Activated T-helper 17 cell treated with anti-CD3 and anti-CD28 coated beads, Interleukin-2, amount 50 U/mL, for 72 hours (primary cell): ENCODE data around the gene ZNF3. TPM values are rescaled to one million over a fixed set of nuclear protein-coding genes. Genes with fewer than 3 reads are reported as not detected.

Experiments
- ATAC-seq: fragments of 150-1000 bp; cut with Tn5 transposase; replicated peaks from 2 replicates; pipeline ENCODE4 v1.10.0; 2021; ENCODE audit warnings: mild to moderate bottlenecking, moderate library complexity
- H3K27ac Mint-ChIP-seq: one replicate; pipeline ENCODE4 v1.8.0; 2022; ENCODE audit warnings: mixed read lengths
- H3K27me3 Mint-ChIP-seq: one replicate; pipeline ENCODE4 v1.8.0; 2022; ENCODE audit warnings: mixed read lengths
- H3K36me3 Mint-ChIP-seq: one replicate; pipeline ENCODE4 v1.8.0; 2022; ENCODE audit warnings: low read depth, mild to moderate bottlenecking, mixed read lengths
- H3K4me1 Mint-ChIP-seq: one replicate; pipeline ENCODE4 v1.8.0; 2022; ENCODE audit warnings: mixed read lengths
- H3K4me3 Mint-ChIP-seq: one replicate; pipeline ENCODE4 v1.8.0; 2022; ENCODE audit warnings: mild to moderate bottlenecking, mixed read lengths
- H3K9me3 Mint-ChIP-seq: one replicate; pipeline ENCODE4 v1.8.0; 2022; ENCODE audit warnings: mixed read lengths
- total RNA-seq, 2 donors: library from RNA; stranded (reverse); gene quantifications; one replicate each; pipeline ENCODE4 v1.2.3, GENCODE V29; 2022

ZNF3 gene
- total RNA-seq, 2 donors from 2014 or later = 16.9 to 17.1 TPM

GRCh38 chr7:100087055-100087750, 5.7 kb upstream of the ZNF3 start:
- peak overlapping the region; percentile 19 for H3K4me3 Mint-ChIP-seq
- no peaks in the 10 kb centered on the region for H3K27me3 Mint-ChIP-seq
- peaks cover 35% of the 10 kb centered on the region for H3K36me3 Mint-ChIP-seq
- H3K27ac Mint-ChIP-seq = no peak overlapping the region
- ATAC-seq = no peak
- peaks cover 21% of the 10 kb centered on the region for H3K4me1 Mint-ChIP-seq
- H3K9me3 Mint-ChIP-seq = no peaks in the 10 kb centered on the region

GRCh38 chr7:100085515-100085914, 4.0 kb upstream of the ZNF3 start:
- H3K36me3 Mint-ChIP-seq = peaks cover 24% of the 10 kb centered on the region
- no peak overlapping the region for H3K27ac Mint-ChIP-seq
- H3K27me3 Mint-ChIP-seq = no peaks in the 10 kb centered on the region
- no peaks in the 10 kb centered on the region for H3K9me3 Mint-ChIP-seq
- ATAC-seq = no peak
- H3K4me1 Mint-ChIP-seq = peaks cover 21% of the 10 kb centered on the region
- no peak overlapping the region for H3K4me3 Mint-ChIP-seq

- peaks cover 19% of the 10 kb centered on the region for H3K4me1 Mint-ChIP-seq
- peak overlapping the region; percentile 89 for H3K4me3 Mint-ChIP-seq
- H3K9me3 Mint-ChIP-seq = no peaks in the 10 kb centered on the region
- H3K36me3 Mint-ChIP-seq = peaks cover 24% of the 10 kb centered on the region
- H3K27ac Mint-ChIP-seq = peak overlapping the region; percentile 92
- no peaks in the 10 kb centered on the region for H3K27me3 Mint-ChIP-seq
- no peak for ATAC-seq
Measured at GRCh38 chr7:100082978-100083377, 1.5 kb upstream of the ZNF3 start.

- peaks cover 39% of the 10 kb centered on the region for H3K36me3 Mint-ChIP-seq
- no peaks in the 10 kb centered on the region for H3K27me3 Mint-ChIP-seq
- H3K4me1 Mint-ChIP-seq = peaks cover 19% of the 10 kb centered on the region
- peak overlapping the region; percentile 89 for H3K4me3 Mint-ChIP-seq
- no peaks in the 10 kb centered on the region for H3K9me3 Mint-ChIP-seq
- H3K27ac Mint-ChIP-seq = peak overlapping the region; percentile 92
- ATAC-seq = no peak
Measured at GRCh38 chr7:100080907-100081534, 502 bp downstream of the ZNF3 start.

- Mint-ChIP-seq H3K9me3 (no peaks in the 10 kb centered on the region), H3K27me3 (no peaks in the 10 kb centered on the region), H3K27ac (no peak overlapping the region), H3K36me3 (peaks cover 59% of the 10 kb centered on the region), H3K4me1 (peaks cover 19% of the 10 kb centered on the region), H3K4me3 (no peak overlapping the region)
- no peak for ATAC-seq
Measured at GRCh38 chr7:100079024-100079560, 2.4 kb downstream of the ZNF3 start.

- ATAC-seq = no peak
- Mint-ChIP-seq H3K9me3 (peaks cover 3% of the 10 kb centered on the region), H3K27me3 (no peaks in the 10 kb centered on the region), H3K27ac (no peak overlapping the region), H3K4me3 (no peak overlapping the region), H3K4me1 (peaks cover 16% of the 10 kb centered on the region), H3K36me3 (peaks cover 78% of the 10 kb centered on the region)
Measured at GRCh38 chr7:100077205-100077604, 4.3 kb downstream of the ZNF3 start.

GRCh38 chr7:100075418-100075817, 6.1 kb downstream of the ZNF3 start:
- peaks cover 14% of the 10 kb centered on the region for H3K4me1 Mint-ChIP-seq
- H3K9me3 Mint-ChIP-seq = peaks cover 18% of the 10 kb centered on the region
- H3K27ac Mint-ChIP-seq = no peak overlapping the region
- no peak for ATAC-seq
- no peak overlapping the region for H3K4me3 Mint-ChIP-seq
- H3K36me3 Mint-ChIP-seq = peaks cover 90% of the 10 kb centered on the region
- H3K27me3 Mint-ChIP-seq = no peaks in the 10 kb centered on the region

GRCh38 chr7:100074841-100075240, 6.7 kb downstream of the ZNF3 start:
- no peak for ATAC-seq
- H3K36me3 Mint-ChIP-seq = peaks cover 96% of the 10 kb centered on the region
- H3K4me1 Mint-ChIP-seq = peaks cover 14% of the 10 kb centered on the region
- no peak overlapping the region for H3K4me3 Mint-ChIP-seq
- peaks cover 18% of the 10 kb centered on the region for H3K9me3 Mint-ChIP-seq
- no peak overlapping the region for H3K27ac Mint-ChIP-seq
- H3K27me3 Mint-ChIP-seq = no peaks in the 10 kb centered on the region

GRCh38 chr7:100072462-100072861, 9.1 kb downstream of the ZNF3 start:
- Mint-ChIP-seq H3K27ac (no peak overlapping the region), H3K9me3 (peaks cover 18% of the 10 kb centered on the region), H3K4me3 (no peak overlapping the region), H3K4me1 (peaks cover 5% of the 10 kb centered on the region), H3K36me3 (peaks cover 87% of the 10 kb centered on the region), H3K27me3 (no peaks in the 10 kb centered on the region)
- ATAC-seq = no peak

- no peak overlapping the region for H3K4me3 Mint-ChIP-seq
- no peaks in the 10 kb centered on the region for H3K27me3 Mint-ChIP-seq
- H3K36me3 Mint-ChIP-seq = peaks cover 76% of the 10 kb centered on the region
- no peak for ATAC-seq
- no peak overlapping the region for H3K27ac Mint-ChIP-seq
- H3K4me1 Mint-ChIP-seq = peaks cover 5% of the 10 kb centered on the region
- peaks cover 18% of the 10 kb centered on the region for H3K9me3 Mint-ChIP-seq
Measured at GRCh38 chr7:100071018-100071723, 10.4 kb downstream of the ZNF3 start.

GRCh38 chr7:100069991-100070390, 11.5 kb downstream of the ZNF3 start:
- Mint-ChIP-seq H3K4me3 (no peak overlapping the region), H3K27ac (no peak overlapping the region), H3K9me3 (peaks cover 18% of the 10 kb centered on the region), H3K27me3 (no peaks in the 10 kb centered on the region), H3K4me1 (peaks cover 5% of the 10 kb centered on the region), H3K36me3 (peaks cover 64% of the 10 kb centered on the region)
- no peak for ATAC-seq

GRCh38 chr7:100066953-100067352, 14.6 kb downstream of the ZNF3 start:
- Mint-ChIP-seq H3K4me1 (peaks cover under 1% of the 10 kb centered on the region), H3K27ac (no peak overlapping the region), H3K36me3 (peaks cover 51% of the 10 kb centered on the region), H3K9me3 (peaks cover 13% of the 10 kb centered on the region), H3K27me3 (no peaks in the 10 kb centered on the region), H3K4me3 (no peak overlapping the region)
- ATAC-seq = no peak

GRCh38 chr7:100065452-100066186, 15.9 kb downstream of the ZNF3 start:
- H3K36me3 Mint-ChIP-seq = peaks cover 50% of the 10 kb centered on the region
- H3K4me3 Mint-ChIP-seq = no peak overlapping the region
- H3K27ac Mint-ChIP-seq = no peak overlapping the region
- no peak for ATAC-seq
- no peaks in the 10 kb centered on the region for H3K27me3 Mint-ChIP-seq
- peaks cover 2% of the 10 kb centered on the region for H3K9me3 Mint-ChIP-seq
- H3K4me1 Mint-ChIP-seq = no peaks in the 10 kb centered on the region

- no peak overlapping the region for H3K4me3 Mint-ChIP-seq
- no peaks in the 10 kb centered on the region for H3K27me3 Mint-ChIP-seq
- ATAC-seq = no peak
- H3K9me3 Mint-ChIP-seq = no peaks in the 10 kb centered on the region
- no peaks in the 10 kb centered on the region for H3K4me1 Mint-ChIP-seq
- H3K27ac Mint-ChIP-seq = no peak overlapping the region
- peaks cover 44% of the 10 kb centered on the region for H3K36me3 Mint-ChIP-seq
Measured at GRCh38 chr7:100064162-100064561, 17.4 kb downstream of the ZNF3 start.
